HG02943 (cell line): Measurements from ENCODE around the gene PNPLA8.

Experiments
- ATAC-seq: cut with Tn5 transposase; IDR thresholded peaks from one replicate; pipeline ENCODE4 v1.9.1; 2021; ENCODE audit warnings: mild to moderate bottlenecking, low read depth, moderate library complexity; ENCODE audit not compliant: unreplicated experiment

The PNPLA8 gene

GRCh38 chr7:108451296-108451848, 74.6 kb downstream of the PNPLA8 start:
- ATAC-seq: no peak

- ATAC-seq: no peak
Observed at GRCh38 chr7:108450160-108450559, 75.8 kb downstream of the PNPLA8 start.

- no peak for ATAC-seq
Observed at GRCh38 chr7:108449521-108449920, 76.4 kb downstream of the PNPLA8 start.

- no peak for ATAC-seq
Observed at GRCh38 chr7:108448584-108449505, 77.1 kb downstream of the PNPLA8 start.

- ATAC-seq: no peak
Observed at GRCh38 chr7:108442039-108442568, 83.8 kb downstream of the PNPLA8 start.

- no peak for ATAC-seq
Observed at GRCh38 chr7:108441392-108441955, 84.5 kb downstream of the PNPLA8 start.

GRCh38 chr7:108440613-108441012, 85.3 kb downstream of the PNPLA8 start:
- ATAC-seq: no peak

- no peak for ATAC-seq
Observed at GRCh38 chr7:108436906-108437305, 89.0 kb downstream of the PNPLA8 start.

- ATAC-seq: no peak
Observed at GRCh38 chr7:108434010-108434409, 91.9 kb downstream of the PNPLA8 start.

GRCh38 chr7:108431099-108431498, 94.8 kb downstream of the PNPLA8 start:
- no peak for ATAC-seq

GRCh38 chr7:108430664-108431063, 95.3 kb downstream of the PNPLA8 start:
- ATAC-seq: no peak

- no peak for ATAC-seq
Observed at GRCh38 chr7:108427766-108428165, 98.2 kb downstream of the PNPLA8 start.

GRCh38 chr7:108425714-108426275, 100.1 kb downstream of the PNPLA8 start:
- ATAC-seq: no peak

- no peak for ATAC-seq
Observed at GRCh38 chr7:108424013-108424412, 101.9 kb downstream of the PNPLA8 start.

- ATAC-seq: no peak
Observed at GRCh38 chr7:108423089-108423989, 102.6 kb downstream of the PNPLA8 start.

- ATAC-seq: no peak
Observed at GRCh38 chr7:108421720-108422331, 104.1 kb downstream of the PNPLA8 start.
